AG09319 (cell line): Measurements from ENCODE around the gene DNAL1.
A peak's percentile ranks its signal among the peaks of the same experiment; 100 is the strongest.

Source experiments
- DNase-seq: peaks from one replicate; pipeline ENCODE4 v3.0.0-alpha.2; 2010; ENCODE audit warnings: low read depth; ENCODE audit errors: extremely low read depth
- TF ChIP-seq, protein P1 (sequence below): IDR thresholded peaks from 2 replicates; pipeline ENCODE4 v1.5.1; 2011; ENCODE audit warnings: low read depth, mild to moderate bottlenecking, inconsistent platforms, low read length, moderate library complexity

DNAL1 gene

GRCh38 chr14:73747379-73748211, 102.8 kb downstream of the DNAL1 start:
- no peak for DNase-seq

GRCh38 chr14:73748858-73749357, 104.1 kb downstream of the DNAL1 start:
- TF ChIP-seq, protein P1, sequence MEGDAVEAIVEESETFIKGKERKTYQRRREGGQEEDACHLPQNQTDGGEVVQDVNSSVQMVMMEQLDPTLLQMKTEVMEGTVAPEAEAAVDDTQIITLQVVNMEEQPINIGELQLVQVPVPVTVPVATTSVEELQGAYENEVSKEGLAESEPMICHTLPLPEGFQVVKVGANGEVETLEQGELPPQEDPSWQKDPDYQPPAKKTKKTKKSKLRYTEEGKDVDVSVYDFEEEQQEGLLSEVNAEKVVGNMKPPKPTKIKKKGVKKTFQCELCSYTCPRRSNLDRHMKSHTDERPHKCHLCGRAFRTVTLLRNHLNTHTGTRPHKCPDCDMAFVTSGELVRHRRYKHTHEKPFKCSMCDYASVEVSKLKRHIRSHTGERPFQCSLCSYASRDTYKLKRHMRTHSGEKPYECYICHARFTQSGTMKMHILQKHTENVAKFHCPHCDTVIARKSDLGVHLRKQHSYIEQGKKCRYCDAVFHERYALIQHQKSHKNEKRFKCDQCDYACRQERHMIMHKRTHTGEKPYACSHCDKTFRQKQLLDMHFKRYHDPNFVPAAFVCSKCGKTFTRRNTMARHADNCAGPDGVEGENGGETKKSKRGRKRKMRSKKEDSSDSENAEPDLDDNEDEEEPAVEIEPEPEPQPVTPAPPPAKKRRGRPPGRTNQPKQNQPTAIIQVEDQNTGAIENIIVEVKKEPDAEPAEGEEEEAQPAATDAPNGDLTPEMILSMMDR, result no peak
- DNase-seq, result no peak

More at GRCh38 chr14:73747379-73748211, 102.8 kb downstream of the DNAL1 start:
- TF ChIP-seq, protein P1, result no peak

DNA sequence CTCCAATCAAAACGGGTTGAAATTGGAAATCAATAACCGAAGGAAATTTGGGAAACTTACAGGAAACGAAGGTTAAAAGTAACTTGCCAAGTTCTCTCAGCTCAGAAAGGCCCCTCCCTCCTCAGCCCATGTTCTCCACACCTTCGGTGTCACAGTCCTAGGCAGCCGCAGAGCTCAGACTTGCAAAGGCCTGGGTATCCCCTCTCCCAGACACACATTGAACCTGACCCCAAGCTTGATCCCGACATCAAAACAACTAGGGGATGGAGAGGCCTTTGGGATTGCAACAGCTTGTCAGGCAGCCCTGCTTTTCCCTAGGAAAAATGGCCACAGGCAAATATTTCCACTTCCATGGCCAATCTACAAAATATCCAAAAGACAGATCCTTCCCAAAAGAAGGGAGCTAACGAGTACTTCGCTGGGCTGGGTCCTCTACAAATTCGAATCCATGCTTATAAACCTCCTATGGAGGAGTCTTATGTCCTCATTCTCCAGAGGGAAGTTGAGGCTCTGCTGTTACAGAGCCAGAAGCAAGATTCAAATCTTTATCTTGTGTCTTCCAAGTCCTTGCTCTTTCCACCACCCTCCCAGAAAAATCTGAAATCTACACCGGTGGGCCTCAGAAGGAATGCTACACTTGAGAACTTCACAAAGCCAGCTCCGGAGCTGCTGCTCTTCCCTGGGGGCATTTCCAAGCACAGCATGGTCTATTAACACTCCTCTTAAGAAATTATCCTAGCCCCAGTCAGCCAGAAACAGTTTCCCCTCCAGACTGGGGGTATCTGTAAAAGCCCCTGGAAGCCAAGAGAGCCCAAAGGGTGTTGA, 105.1 kb downstream of the DNAL1 start:
- no peak for DNase-seq
- TF ChIP-seq, protein P1, result no peak

GRCh38 chr14:73750531-73750901, 105.7 kb downstream of the DNAL1 start:
- TF ChIP-seq, protein P1, result no peak
- DNase-seq, result no peak

DNA sequence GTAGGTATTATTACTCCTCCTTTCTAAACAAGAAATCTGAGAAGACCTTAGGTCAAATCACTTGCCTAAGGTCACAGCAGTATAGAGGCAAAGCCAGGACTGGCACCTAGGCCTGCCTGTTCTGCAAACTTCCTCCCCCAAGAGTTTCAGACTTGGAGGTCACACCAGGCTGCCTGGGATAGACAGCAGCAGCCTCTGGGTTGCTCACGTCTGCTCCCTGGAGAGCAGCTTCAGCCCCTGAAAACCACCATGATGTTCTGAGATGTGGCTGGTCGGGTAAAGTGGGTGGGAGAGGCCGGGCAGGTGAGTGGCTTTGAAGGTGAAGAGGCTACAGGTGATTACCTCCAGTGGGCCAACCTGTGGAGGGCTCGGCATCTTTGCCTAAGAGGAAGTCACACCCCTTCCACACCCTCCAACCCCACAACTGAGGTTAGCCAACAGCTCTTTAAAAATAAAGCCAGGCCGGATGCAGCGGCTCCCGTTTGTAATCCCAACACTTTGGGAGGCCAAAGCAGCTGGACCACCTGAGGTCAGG, 106.4 kb downstream of the DNAL1 start:
- no peak for DNase-seq
- TF ChIP-seq, protein P1, result no peak

DNA sequence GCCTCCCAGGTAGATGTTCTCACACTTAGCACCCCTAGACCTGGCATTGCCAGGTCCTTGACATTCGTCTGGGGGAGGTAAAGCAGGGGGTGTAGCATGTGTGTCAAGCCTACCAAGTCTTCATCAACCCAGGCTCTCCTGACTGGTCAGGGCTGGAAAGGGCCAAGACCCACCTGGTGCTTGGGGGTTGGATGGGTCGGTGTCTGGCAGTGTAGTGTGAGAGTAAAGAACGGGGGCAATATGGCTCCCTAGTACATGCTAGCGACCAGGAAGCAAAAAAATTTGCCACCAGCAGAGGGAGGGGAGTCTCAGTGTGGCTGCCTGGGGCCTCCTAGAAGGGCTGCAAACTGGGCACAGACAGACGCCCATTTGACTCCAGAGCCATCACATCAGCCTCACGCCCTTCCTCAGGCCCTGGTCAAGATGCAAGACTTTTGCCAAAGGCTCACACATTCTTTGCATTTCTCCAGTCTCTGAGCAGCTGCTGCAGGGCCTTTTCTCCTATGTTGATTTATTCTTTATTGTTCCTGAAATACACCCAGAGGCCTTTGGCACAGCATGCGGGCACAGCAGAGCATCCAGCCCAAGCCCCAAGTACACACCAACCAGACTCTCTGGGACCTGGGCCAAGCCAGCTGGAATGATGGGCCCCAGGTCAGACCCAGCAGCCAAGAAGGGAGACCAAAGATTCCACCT, 107.7 kb downstream of the DNAL1 start:
- no peak for DNase-seq
- TF ChIP-seq, protein P1, result peak; percentile 37
